ENCODE measurements around the gene LRRC8D. TPM values are rescaled to one million over a fixed set of nuclear protein-coding genes. Genes with fewer than 3 reads are reported as not detected.

Gene LRRC8D
- polyA plus RNA-seq, 3 donors = 28.0 to 43.8 (median 42.9) TPM

DNA sequence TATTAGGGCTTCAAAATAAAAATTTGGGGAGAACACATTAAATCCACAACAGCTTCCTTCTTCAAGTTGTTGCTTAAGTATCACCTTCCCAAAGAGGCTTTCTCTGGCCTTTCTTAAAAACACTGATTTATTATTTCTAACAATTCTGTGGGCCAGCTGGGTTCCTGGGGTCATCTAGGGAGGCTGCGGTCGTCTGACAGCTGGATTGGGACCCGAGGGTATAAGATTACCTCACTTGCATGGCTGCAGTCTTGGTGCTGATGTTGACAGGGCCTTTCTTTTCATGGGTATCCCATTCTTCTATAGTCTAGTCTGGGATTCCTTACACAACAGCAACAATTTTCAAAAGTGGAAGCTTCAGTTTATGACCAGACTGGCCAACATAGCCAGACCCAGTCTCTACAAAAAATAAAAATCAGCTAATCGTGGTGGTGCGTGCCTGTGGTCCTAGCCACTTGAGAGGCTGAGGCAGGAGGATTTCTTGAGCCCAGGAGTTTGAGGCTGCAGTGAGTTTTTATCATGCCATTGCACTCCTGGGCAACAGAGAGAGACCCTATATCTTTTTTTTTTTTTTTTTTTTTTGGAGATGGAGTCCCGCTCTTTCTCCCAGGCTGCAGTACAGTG lies 128.0 kb downstream of the LRRC8D start:
- DNase-seq = no peak
- 83% methylated on average over 1 of the region's 6 CpGs for WGBS (ENCODE audit: insufficient coverage)
- TF ChIP-seq, protein P1, sequence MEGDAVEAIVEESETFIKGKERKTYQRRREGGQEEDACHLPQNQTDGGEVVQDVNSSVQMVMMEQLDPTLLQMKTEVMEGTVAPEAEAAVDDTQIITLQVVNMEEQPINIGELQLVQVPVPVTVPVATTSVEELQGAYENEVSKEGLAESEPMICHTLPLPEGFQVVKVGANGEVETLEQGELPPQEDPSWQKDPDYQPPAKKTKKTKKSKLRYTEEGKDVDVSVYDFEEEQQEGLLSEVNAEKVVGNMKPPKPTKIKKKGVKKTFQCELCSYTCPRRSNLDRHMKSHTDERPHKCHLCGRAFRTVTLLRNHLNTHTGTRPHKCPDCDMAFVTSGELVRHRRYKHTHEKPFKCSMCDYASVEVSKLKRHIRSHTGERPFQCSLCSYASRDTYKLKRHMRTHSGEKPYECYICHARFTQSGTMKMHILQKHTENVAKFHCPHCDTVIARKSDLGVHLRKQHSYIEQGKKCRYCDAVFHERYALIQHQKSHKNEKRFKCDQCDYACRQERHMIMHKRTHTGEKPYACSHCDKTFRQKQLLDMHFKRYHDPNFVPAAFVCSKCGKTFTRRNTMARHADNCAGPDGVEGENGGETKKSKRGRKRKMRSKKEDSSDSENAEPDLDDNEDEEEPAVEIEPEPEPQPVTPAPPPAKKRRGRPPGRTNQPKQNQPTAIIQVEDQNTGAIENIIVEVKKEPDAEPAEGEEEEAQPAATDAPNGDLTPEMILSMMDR (IDR thresholded peaks at IDR 0.05) = no peak
- H3K9me3 Mint-ChIP-seq = peaks cover 0 to 3% (median 0%) of the 10 kb centered on the region in 7 donors
- H3K27ac Mint-ChIP-seq = no peak overlapping the region
- H3K27ac ChIP-seq (ENCODE audit: low read depth in 1 of 2, low read length in 2 of 2) = no peak overlapping the region
- no peak overlapping the region for H2AFZ ChIP-seq (ENCODE audit: insufficient read depth, low read depth, low read length, poor library complexity, severe bottlenecking)
- no peaks in the 10 kb centered on the region for H3K36me3 ChIP-seq (replicated peaks in 1 of 2; ENCODE audit: control insufficient read depth in 1 of 2, insufficient read depth in 2 of 2, low read length in 2 of 2)
- H3K4me1 Mint-ChIP-seq = peaks cover 16% of the 10 kb centered on the region
- no peak overlapping the region for H3K4me2 ChIP-seq (replicated peaks; ENCODE audit: extremely low read depth, low read length, poor library complexity, severe bottlenecking)
- no peak overlapping the region for H3K4me3 ChIP-seq (replicated peaks in 1 of 3; ENCODE audit: low read depth in 2 of 3, low read length in 3 of 3)
- no peak overlapping the region for H3K9ac ChIP-seq (ENCODE audit: insufficient read depth, low read length, poor library complexity, severe bottlenecking)
- H3K27me3 Mint-ChIP-seq (ENCODE audit: low read depth in 3 of 3) = peaks cover 0 to 4% (median 3%) of the 10 kb centered on the region in 3 donors
- intact Hi-C loops (cut with micrococcal nuclease) = no loop called here
- H3K79me2 ChIP-seq (ENCODE audit: insufficient read depth, low read length) = no peaks in the 10 kb centered on the region
- no peak overlapping the region for H3K4me3 Mint-ChIP-seq
- H3K36me3 Mint-ChIP-seq = peaks cover 0 to 5% of the 10 kb centered on the region in 2 donors
- H3K27me3 ChIP-seq (ENCODE audit: control insufficient read depth in 2 of 2, insufficient read depth in 2 of 2, low read length in 2 of 2) = no peaks in the 10 kb centered on the region
- H3K4me1 ChIP-seq (ENCODE audit: control insufficient read depth in 1 of 2, insufficient read depth in 2 of 2, low read length in 2 of 2) = peaks cover 11 to 23% of the 10 kb centered on the region in 2 donors
- H3K9me3 ChIP-seq (replicated peaks in 1 of 2; ENCODE audit: control insufficient read depth in 1 of 2, insufficient read depth in 1 of 2, low read length in 2 of 2) = no peaks in the 10 kb centered on the region
- H4K20me1 ChIP-seq (ENCODE audit: insufficient read depth, low read length) = no peaks in the 10 kb centered on the region

DNA sequence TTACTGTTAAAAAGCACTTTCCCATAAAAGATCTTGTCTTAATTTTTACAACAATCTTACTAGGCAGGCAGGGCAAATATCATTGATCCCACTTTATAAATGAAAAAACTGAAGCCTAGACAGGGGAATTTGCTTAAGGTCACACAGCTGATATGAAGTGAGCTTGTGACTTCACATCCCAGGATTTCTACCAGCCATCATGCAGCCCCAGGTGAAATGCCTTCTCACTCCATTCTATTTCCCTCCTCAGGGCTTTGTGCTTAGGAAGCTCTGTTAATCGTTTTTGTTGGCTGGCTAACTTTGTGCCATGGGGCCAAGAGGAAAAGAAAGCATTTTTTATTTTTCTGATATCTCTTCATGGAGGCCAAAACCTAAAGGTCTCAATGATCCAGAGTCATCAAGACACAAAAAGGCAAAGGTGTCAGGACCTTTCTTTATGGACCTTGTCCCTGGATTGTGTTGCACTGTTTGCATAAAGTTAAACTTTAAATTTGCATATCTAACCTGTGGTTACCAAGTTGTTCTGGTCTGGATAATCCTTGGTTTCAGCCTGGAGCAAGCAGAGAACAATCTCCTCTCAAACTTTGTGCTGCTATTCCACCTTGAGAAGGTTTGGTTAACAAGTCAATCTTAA lies 129.3 kb downstream of the LRRC8D start:
- DNase-seq = no peak
- no CpG with 5 or more reads among the region's 1 CpG for WGBS (ENCODE audit: insufficient coverage)

More for the DNA sequence above, 129.3 kb downstream of the LRRC8D start:
- Mint-ChIP-seq H3K27ac (no peak overlapping the region), H3K27me3 (ENCODE audit: low read depth in 3 of 3) (peaks cover 0 to 4% (median 1%) of the 10 kb centered on the region in 3 donors), H3K4me1 (peaks cover 16% of the 10 kb centered on the region), H3K4me3 (no peak overlapping the region), H3K9me3 (peaks cover 0 to 3% (median 0%) of the 10 kb centered on the region in 7 donors), H3K36me3 (peaks cover 0 to 4% of the 10 kb centered on the region in 2 donors)
- TF ChIP-seq, protein P1 (IDR thresholded peaks at IDR 0.05) = no peak
- intact Hi-C loops (cut with micrococcal nuclease) = no loop called here
- Histone ChIP-seq H3K9ac (ENCODE audit: insufficient read depth, low read length, poor library complexity, severe bottlenecking) (no peak overlapping the region), H3K4me2 (replicated peaks; ENCODE audit: extremely low read depth, low read length, poor library complexity, severe bottlenecking) (no peak overlapping the region), H3K36me3 (replicated peaks in 1 of 2; ENCODE audit: control insufficient read depth in 1 of 2, insufficient read depth in 2 of 2, low read length in 2 of 2) (no peaks in the 10 kb centered on the region), H3K9me3 (replicated peaks in 1 of 2; ENCODE audit: control insufficient read depth in 1 of 2, insufficient read depth in 1 of 2, low read length in 2 of 2) (no peaks in the 10 kb centered on the region), H4K20me1 (ENCODE audit: insufficient read depth, low read length) (no peaks in the 10 kb centered on the region), H3K27ac (ENCODE audit: low read depth in 1 of 2, low read length in 2 of 2) (no peak overlapping the region), H3K4me3 (replicated peaks in 1 of 3; ENCODE audit: low read depth in 2 of 3, low read length in 3 of 3) (no peak overlapping the region), H2AFZ (ENCODE audit: insufficient read depth, low read depth, low read length, poor library complexity, severe bottlenecking) (no peak overlapping the region), H3K79me2 (ENCODE audit: insufficient read depth, low read length) (no peaks in the 10 kb centered on the region), H3K4me1 (ENCODE audit: control insufficient read depth in 1 of 2, insufficient read depth in 2 of 2, low read length in 2 of 2) (peaks cover 4 to 16% of the 10 kb centered on the region in 2 donors), H3K27me3 (ENCODE audit: control insufficient read depth in 2 of 2, insufficient read depth in 2 of 2, low read length in 2 of 2) (no peaks in the 10 kb centered on the region)
